ENCODE results near the gene ATP10A.

- no peak for TF ChIP-seq CTCF (IDR thresholded peaks at IDR 0.05; ENCODE audit: low read length)
- TF ChIP-seq EZH2 (optimal IDR thresholded peaks at IDR 0.05; ENCODE audit: low read depth, low read length) = no peak
Observed at GRCh38 chr15:25849157-25849921, 13.8 kb downstream of the ATP10A start.

Data from MM.1S (cell line).